ENCODE results near the gene STPG3. TPM values are rescaled to one million over a fixed set of nuclear protein-coding genes. Genes with fewer than 3 reads are reported as not detected.
A peak's percentile ranks its signal among the peaks of the same experiment; 100 is the strongest.

STPG3 gene
- not detected for polyA plus RNA-seq (2013, experiment 1 of 2)
- not detected for polyA plus RNA-seq (2013, experiment 2 of 2)

GRCh38 chr9:137251194-137251461, at the start of gene STPG3:
Gene STPG3, plus strand, starts transcription at chr9:137251286. Its CDS starts 1 bp downstream, at chr9:137251287.
- Histone ChIP-seq H3K9ac (ENCODE audit: low read depth, low read length) (no peak within 1 kb of the TSS), H3K27ac (ENCODE audit: low read depth, low read length) (no peak within 1 kb of the TSS), H3K4me3 (ENCODE audit: low read length) (no peak within 1 kb of the TSS), H3K36me3 (ENCODE audit: insufficient read depth, low read length) (no peaks in the 10 kb centered on the region), H3K27me3 (ENCODE audit: insufficient read depth, low read length) (no peaks in the 10 kb centered on the region; the same call in 1 of the 2 replicates), H3K4me1 (ENCODE audit: insufficient read depth, low read length) (peaks cover 5% of the 10 kb centered on the region; the same call in 1 of the 2 replicates), H3K9me3 (ENCODE audit: insufficient read depth, low read depth, low read length) (no peaks in the 10 kb centered on the region)
- WGBS, result 68% methylated on average over 4 of the region's 4 CpGs

GRCh38 chr9:137202966-137203365, 48.1 kb upstream of the STPG3 start:
- 95% methylated on average over 8 of the region's 8 CpGs for whole genome bisulfite sequencing
- Histone ChIP-seq H3K27me3 (ENCODE audit: insufficient read depth, low read length) (no peaks in the 10 kb centered on the region), H3K36me3 (ENCODE audit: insufficient read depth, low read length) (0 out of 2 replicates have a peak, but pooled peaks cover 5% of the 10 kb centered on the region), H3K9me3 (ENCODE audit: insufficient read depth, low read depth, low read length) (no peaks in the 10 kb centered on the region), H3K4me1 (ENCODE audit: insufficient read depth, low read length) (peaks cover 11% of the 10 kb centered on the region; the same call in 1 of the 2 replicates), H3K4me3 (ENCODE audit: low read length) (no peak overlapping the region), H3K27ac (ENCODE audit: low read depth, low read length) (no peak overlapping the region), H3K9ac (ENCODE audit: low read depth, low read length) (no peak overlapping the region)

- WGBS, result 30% methylated on average over 21 of the region's 21 CpGs
- H3K36me3 ChIP-seq (ENCODE audit: insufficient read depth, low read length), result peaks cover 13% of the 10 kb centered on the region
- peak overlapping the region; percentile 92 for H3K4me3 ChIP-seq (ENCODE audit: low read length)
- H3K9me3 ChIP-seq (ENCODE audit: insufficient read depth, low read depth, low read length), result no peaks in the 10 kb centered on the region
- peak overlapping the region; percentile 91 for H3K9ac ChIP-seq (ENCODE audit: low read depth, low read length)
- no peak overlapping the region; the same call in 1 of the 2 replicates for H3K27ac ChIP-seq (ENCODE audit: low read depth, low read length)
- no peaks in the 10 kb centered on the region for H3K27me3 ChIP-seq (ENCODE audit: insufficient read depth, low read length)
- peaks cover 11% of the 10 kb centered on the region; the same call in 1 of the 2 replicates for H3K4me1 ChIP-seq (ENCODE audit: insufficient read depth, low read length)
Measured at GRCh38 chr9:137204731-137205125, 46.4 kb upstream of the STPG3 start.

GRCh38 chr9:137205126-137206069, 45.7 kb upstream of the STPG3 start, which contains the start of the genes NDOR1 and TMEM203:
Gene NDOR1, plus strand, starts transcription at chr9:137205700. Its CDS starts 78 bp downstream, at chr9:137205778.
Gene TMEM203, minus strand, starts transcription at chr9:137205648. Its CDS starts 234 bp downstream, at chr9:137205414.
- Histone ChIP-seq H3K27me3 (ENCODE audit: insufficient read depth, low read length) (no peaks in the 10 kb centered on the region), H3K4me3 (ENCODE audit: low read length) (peak within 1 kb of the TSS; percentile 92), H3K27ac (ENCODE audit: low read depth, low read length) (peak within 1 kb of the TSS; percentile 68), H3K9ac (ENCODE audit: low read depth, low read length) (peak within 1 kb of the TSS; percentile 91), H3K9me3 (ENCODE audit: insufficient read depth, low read depth, low read length) (no peaks in the 10 kb centered on the region), H3K36me3 (ENCODE audit: insufficient read depth, low read length) (peaks cover 13% of the 10 kb centered on the region), H3K4me1 (ENCODE audit: insufficient read depth, low read length) (peaks cover 11% of the 10 kb centered on the region; the same call in 1 of the 2 replicates)
- WGBS, result under 1% methylated on average over 98 of the region's 98 CpGs

- peak overlapping the region; percentile 91 for H3K9ac ChIP-seq (ENCODE audit: low read depth, low read length)
- no peak overlapping the region for H3K27ac ChIP-seq (ENCODE audit: low read depth, low read length)
- H3K4me1 ChIP-seq (ENCODE audit: insufficient read depth, low read length), result peaks cover 11% of the 10 kb centered on the region; the same call in 1 of the 2 replicates
- no peaks in the 10 kb centered on the region for H3K27me3 ChIP-seq (ENCODE audit: insufficient read depth, low read length)
- peak overlapping the region; percentile 92 for H3K4me3 ChIP-seq (ENCODE audit: low read length)
- peaks cover 13% of the 10 kb centered on the region for H3K36me3 ChIP-seq (ENCODE audit: insufficient read depth, low read length)
- no peaks in the 10 kb centered on the region for H3K9me3 ChIP-seq (ENCODE audit: insufficient read depth, low read depth, low read length)
- WGBS, result 91% methylated on average over 7 of the region's 7 CpGs
Measured at GRCh38 chr9:137206602-137207001, 44.5 kb upstream of the STPG3 start.

GRCh38 chr9:137211532-137211931, 39.6 kb upstream of the STPG3 start:
- no peaks in the 10 kb centered on the region for H3K27me3 ChIP-seq (ENCODE audit: insufficient read depth, low read length)
- H3K9me3 ChIP-seq (ENCODE audit: insufficient read depth, low read depth, low read length), result no peaks in the 10 kb centered on the region
- no peak overlapping the region for H3K27ac ChIP-seq (ENCODE audit: low read depth, low read length)
- peaks cover 2% of the 10 kb centered on the region; the same call in 1 of the 2 replicates for H3K4me1 ChIP-seq (ENCODE audit: insufficient read depth, low read length)
- H3K9ac ChIP-seq (ENCODE audit: low read depth, low read length), result no peak overlapping the region
- peaks cover 36% of the 10 kb centered on the region for H3K36me3 ChIP-seq (ENCODE audit: insufficient read depth, low read length)
- 92% methylated on average over 13 of the region's 13 CpGs for WGBS
- no peak overlapping the region for H3K4me3 ChIP-seq (ENCODE audit: low read length)

- WGBS, result 93% methylated on average over 21 of the region's 21 CpGs
Measured at GRCh38 chr9:137212520-137212919, 38.6 kb upstream of the STPG3 start.

GRCh38 chr9:137213160-137214060, 37.7 kb upstream of the STPG3 start:
- no peaks in the 10 kb centered on the region for H3K27me3 ChIP-seq (ENCODE audit: insufficient read depth, low read length)
- H3K36me3 ChIP-seq (ENCODE audit: insufficient read depth, low read length), result peaks cover 31% of the 10 kb centered on the region
- H3K27ac ChIP-seq (ENCODE audit: low read depth, low read length), result no peak overlapping the region
- H3K4me1 ChIP-seq (ENCODE audit: insufficient read depth, low read length), result no peaks in the 10 kb centered on the region
- no peak overlapping the region for H3K4me3 ChIP-seq (ENCODE audit: low read length)
- no peaks in the 10 kb centered on the region for H3K9me3 ChIP-seq (ENCODE audit: insufficient read depth, low read depth, low read length)
- no peak overlapping the region for H3K9ac ChIP-seq (ENCODE audit: low read depth, low read length)
- 93% methylated on average over 49 of the region's 49 CpGs for WGBS

More at GRCh38 chr9:137212520-137212919, 38.6 kb upstream of the STPG3 start:
- no peaks in the 10 kb centered on the region for H3K27me3 ChIP-seq (ENCODE audit: insufficient read depth, low read length)
- H3K27ac ChIP-seq (ENCODE audit: low read depth, low read length), result no peak overlapping the region
- H3K4me3 ChIP-seq (ENCODE audit: low read length), result no peak overlapping the region
- H3K4me1 ChIP-seq (ENCODE audit: insufficient read depth, low read length), result no peaks in the 10 kb centered on the region
- H3K36me3 ChIP-seq (ENCODE audit: insufficient read depth, low read length), result peaks cover 31% of the 10 kb centered on the region
- no peaks in the 10 kb centered on the region for H3K9me3 ChIP-seq (ENCODE audit: insufficient read depth, low read depth, low read length)
- H3K9ac ChIP-seq (ENCODE audit: low read depth, low read length), result no peak overlapping the region

- Histone ChIP-seq H3K4me3 (ENCODE audit: low read length) (no peak overlapping the region), H3K36me3 (ENCODE audit: insufficient read depth, low read length) (peaks cover 23% of the 10 kb centered on the region), H3K9ac (ENCODE audit: low read depth, low read length) (no peak overlapping the region), H3K9me3 (ENCODE audit: insufficient read depth, low read depth, low read length) (no peaks in the 10 kb centered on the region), H3K27me3 (ENCODE audit: insufficient read depth, low read length) (no peaks in the 10 kb centered on the region), H3K4me1 (ENCODE audit: insufficient read depth, low read length) (no peaks in the 10 kb centered on the region; the same call in 1 of the 2 replicates), H3K27ac (ENCODE audit: low read depth, low read length) (no peak overlapping the region)
- 96% methylated on average over 19 of the region's 19 CpGs for WGBS
Measured at GRCh38 chr9:137214620-137215019, 36.5 kb upstream of the STPG3 start.

- Histone ChIP-seq H3K4me1 (ENCODE audit: insufficient read depth, low read length) (no peaks in the 10 kb centered on the region; the same call in 1 of the 2 replicates), H3K36me3 (ENCODE audit: insufficient read depth, low read length) (peaks cover 23% of the 10 kb centered on the region)
Measured at GRCh38 chr9:137215196-137215986, 35.7 kb upstream of the STPG3 start.

More at GRCh38 chr9:137215196-137215986, 35.7 kb upstream of the STPG3 start:
- Histone ChIP-seq H3K9ac (ENCODE audit: low read depth, low read length) (no peak overlapping the region), H3K4me3 (ENCODE audit: low read length) (no peak overlapping the region), H3K27me3 (ENCODE audit: insufficient read depth, low read length) (no peaks in the 10 kb centered on the region), H3K9me3 (ENCODE audit: insufficient read depth, low read depth, low read length) (no peaks in the 10 kb centered on the region), H3K27ac (ENCODE audit: low read depth, low read length) (no peak overlapping the region)
- 95% methylated on average over 22 of the region's 22 CpGs for WGBS

Measured in HUES64 (cell line).